Activated CD8-positive, alpha-beta T cell treated with anti-CD3 and anti-CD28 coated beads, Interleukin-2, amount 10 ng/mL, durations not matched to agents 7 days and 5 days (primary cell): ENCODE measurements around the gene FIG4. TPM values are rescaled to one million over a fixed set of nuclear protein-coding genes. Genes with fewer than 3 reads are reported as not detected.
"Not testable (repeated sequence)": the region's sequence is repeated elsewhere in the genome, so short reads cannot be mapped to it uniquely, and the experiment has no call there.

Experiments used
- ATAC-seq: fragments of 150-1000 bp; cut with Tn5 transposase; one replicate; pipeline ENCODE4 v1.10.0; 2021; ENCODE audit warnings: moderate library complexity
- CTCF ChIA-PET: fragments of 350-600 bp; sonication (Branson Sonifier 250); formaldehyde crosslinking; loops from one replicate; lab custom pipeline; 2021; ENCODE audit warnings: antibody characterized with exemption; lab: Charles Lee
- POLR2A ChIA-PET: fragments of 350-600 bp; sonication (Branson Sonifier 250); formaldehyde crosslinking; loops from one replicate; lab custom pipeline; 2021; ENCODE audit warnings: antibody characterized with exemption; lab: Charles Lee
- DNase-seq: peaks from one replicate; pipeline ENCODE4 v3.0.0-alpha.2; 2020
- H3K27ac Mint-ChIP-seq: one replicate; pipeline ENCODE4 v1.8.0; 2021; ENCODE audit warnings: mild to moderate bottlenecking, mixed read lengths
- H3K27me3 Mint-ChIP-seq: one replicate; pipeline ENCODE4 v1.8.0; 2021; ENCODE audit warnings: low read depth, mixed read lengths
- H3K36me3 Mint-ChIP-seq: one replicate; pipeline ENCODE4 v1.8.0; 2021; ENCODE audit warnings: low read depth, mixed read lengths
- H3K4me1 Mint-ChIP-seq: one replicate; pipeline ENCODE4 v1.8.0; 2021; ENCODE audit warnings: low read depth, mixed read lengths
- H3K4me3 Mint-ChIP-seq: one replicate; pipeline ENCODE4 v1.8.0; 2021; ENCODE audit warnings: mild to moderate bottlenecking, mixed read lengths
- H3K9me3 Mint-ChIP-seq: one replicate; pipeline ENCODE4 v1.8.0; 2022; ENCODE audit warnings: mixed read lengths; ENCODE audit not compliant: insufficient read depth
- total RNA-seq, 2 experiments: library from RNA; stranded (reverse); gene quantifications; one replicate each; pipeline ENCODE4 v1.2.3, GENCODE V29; 2021

The FIG4 gene
- total RNA-seq, 2 experiments from 2014 or later = 9.5 to 10.8 TPM

DNA sequence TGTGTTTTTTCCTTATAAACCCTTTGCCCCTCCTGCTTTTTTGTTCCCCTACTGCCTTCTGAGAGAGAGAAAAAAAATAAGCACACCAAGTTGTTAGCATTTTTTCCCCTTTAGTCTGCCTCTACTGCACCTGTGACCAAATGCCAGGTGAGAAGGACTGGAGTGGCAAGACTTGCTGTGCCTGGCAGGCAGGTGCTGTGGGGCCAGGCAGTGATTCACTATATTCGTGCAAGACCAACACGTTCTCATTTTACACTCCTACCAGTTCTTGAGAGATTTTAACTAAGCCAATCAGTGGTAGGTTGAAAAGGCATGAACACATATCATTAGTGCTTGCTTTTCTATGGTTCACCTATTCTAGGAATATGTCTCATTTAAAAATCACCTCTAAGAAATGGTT, 109.7 kb downstream of the FIG4 start:
- no peaks in the 10 kb centered on the region for H3K36me3 Mint-ChIP-seq

DNA sequence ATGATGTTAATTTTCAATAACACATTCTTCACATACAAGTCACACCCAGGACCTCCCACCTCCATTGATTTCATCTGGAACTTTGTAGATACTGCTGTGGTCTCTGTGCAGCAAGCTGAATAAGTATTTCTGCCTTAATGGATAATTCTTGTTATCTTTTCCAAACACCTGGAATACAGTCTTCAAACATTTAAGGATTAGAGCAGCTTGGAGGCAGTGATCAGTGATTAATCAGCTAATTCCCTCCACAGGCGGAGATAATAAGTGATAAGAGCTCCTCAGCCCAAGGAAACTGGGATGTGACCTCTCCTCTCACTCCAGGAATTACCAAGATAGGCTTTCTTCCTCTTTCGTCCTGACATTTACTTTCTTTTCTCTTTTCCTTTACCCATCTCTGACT, 110.7 kb downstream of the FIG4 start:
- no peak for DNase-seq
- no peak for ATAC-seq
- H3K9me3 Mint-ChIP-seq = no peaks in the 10 kb centered on the region
- POLR2A ChIA-PET = no interaction called here
- no peaks in the 10 kb centered on the region for H3K4me1 Mint-ChIP-seq
- no peaks in the 10 kb centered on the region for H3K27me3 Mint-ChIP-seq
- no peak overlapping the region for H3K27ac Mint-ChIP-seq
- CTCF ChIA-PET = no interaction called here
- no peaks in the 10 kb centered on the region for H3K36me3 Mint-ChIP-seq
- H3K4me3 Mint-ChIP-seq = no peak overlapping the region

More for the DNA sequence above, 109.7 kb downstream of the FIG4 start:
- no peaks in the 10 kb centered on the region for H3K9me3 Mint-ChIP-seq
- H3K27ac Mint-ChIP-seq = no peak overlapping the region
- no peak overlapping the region for H3K4me3 Mint-ChIP-seq
- POLR2A ChIA-PET = no interaction called here
- peaks cover 4% of the 10 kb centered on the region for H3K4me1 Mint-ChIP-seq
- CTCF ChIA-PET = no interaction called here
- H3K27me3 Mint-ChIP-seq = no peaks in the 10 kb centered on the region
- ATAC-seq (no peak), DNase-seq (no peak)

DNA sequence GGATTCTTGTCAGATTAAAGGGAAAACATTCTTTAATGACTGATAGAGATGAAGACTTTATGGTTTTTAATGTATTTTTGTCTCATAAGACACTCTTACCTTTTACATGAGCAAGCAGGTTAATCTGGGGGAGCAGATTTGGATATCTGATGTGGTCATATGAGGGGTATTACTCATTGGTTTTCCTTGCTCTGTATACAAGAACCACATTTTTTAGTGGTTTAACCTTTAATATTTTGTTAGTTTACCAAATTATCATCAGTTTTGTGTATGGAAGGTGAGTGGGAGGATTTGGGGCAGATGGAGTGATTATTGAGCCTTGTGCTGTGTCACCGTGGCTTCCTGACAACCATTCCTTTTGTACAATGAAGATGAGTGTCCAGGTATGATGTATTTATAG, 112.9 kb downstream of the FIG4 start:
- Mint-ChIP-seq H3K27me3 (no peaks in the 10 kb centered on the region), H3K4me1 (no peaks in the 10 kb centered on the region), H3K27ac (no peak overlapping the region), H3K9me3 (no peaks in the 10 kb centered on the region), H3K36me3 (peaks cover 2% of the 10 kb centered on the region), H3K4me3 (no peak overlapping the region)
- DNase-seq = no peak
- CTCF ChIA-PET = no interaction called here
- POLR2A ChIA-PET = no interaction called here
- ATAC-seq = no peak

DNA sequence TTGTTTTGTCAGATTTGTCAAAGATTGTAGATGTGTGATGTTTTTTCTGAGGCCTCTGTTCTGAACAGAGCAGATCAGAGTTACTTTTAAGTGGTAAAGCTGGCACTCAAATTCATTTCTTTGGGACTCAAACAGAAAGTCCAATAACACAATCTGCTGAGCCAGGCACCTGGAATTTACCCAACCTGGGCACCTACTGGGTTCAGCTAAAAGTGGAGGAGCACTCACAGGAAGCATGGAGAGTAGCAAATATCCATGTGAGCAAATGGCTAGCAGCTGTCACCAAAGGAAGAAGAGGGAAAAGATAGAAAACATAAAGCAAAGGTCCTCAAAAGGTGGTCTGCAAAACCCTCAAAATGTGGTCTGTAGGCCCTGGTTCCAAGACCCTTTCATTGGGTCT, 116.8 kb downstream of the FIG4 start:
- H3K27ac Mint-ChIP-seq = no peak overlapping the region

DNA sequence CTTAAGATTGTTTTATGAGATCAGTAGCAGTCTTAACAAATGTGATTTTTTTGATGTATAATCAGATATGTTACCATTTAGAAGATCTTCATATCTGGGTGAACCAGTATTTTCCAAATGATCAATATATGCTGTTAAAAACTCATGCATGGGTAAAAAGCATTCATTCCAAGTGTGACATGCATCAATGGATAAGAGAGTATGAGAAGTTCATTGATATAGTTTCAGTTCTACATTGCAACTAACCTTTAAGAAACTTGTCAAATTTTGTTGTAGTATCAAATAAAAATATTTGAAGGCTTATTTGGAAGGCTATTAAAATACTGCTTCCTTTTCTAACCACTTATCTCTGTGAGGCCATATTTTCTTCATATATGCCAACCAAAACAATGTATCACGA, 117.7 kb downstream of the FIG4 start:
- no peaks in the 10 kb centered on the region for H3K9me3 Mint-ChIP-seq
- ATAC-seq = no peak
- DNase-seq = no peak
- no peaks in the 10 kb centered on the region for H3K4me1 Mint-ChIP-seq
- H3K27me3 Mint-ChIP-seq = no peaks in the 10 kb centered on the region
- ChIA-PET POLR2A (interaction anchor here (0.7 kb wide), 1 partner anchor 9 kb away, joined by 3 read pairs; no protein-coding TSS in a partner anchor), CTCF (no interaction called here)
- H3K27ac Mint-ChIP-seq = no peak overlapping the region
- peaks cover 2% of the 10 kb centered on the region for H3K36me3 Mint-ChIP-seq
- no peak overlapping the region for H3K4me3 Mint-ChIP-seq

More for the DNA sequence above, 116.8 kb downstream of the FIG4 start:
- DNase-seq (no peak), ATAC-seq (no peak)
- ChIA-PET CTCF (interaction anchor here (1.0 kb wide), 1 partner anchor 21 kb away, joined by 3 read pairs; no protein-coding TSS in a partner anchor), POLR2A (interaction anchor here (0.7 kb wide), 1 partner anchor 1464 kb away, joined by 3 read pairs; no protein-coding TSS in a partner anchor)
- peaks cover 2% of the 10 kb centered on the region for H3K36me3 Mint-ChIP-seq
- no peaks in the 10 kb centered on the region for H3K4me1 Mint-ChIP-seq
- H3K4me3 Mint-ChIP-seq = no peak overlapping the region
- no peaks in the 10 kb centered on the region for H3K27me3 Mint-ChIP-seq
- H3K9me3 Mint-ChIP-seq = no peaks in the 10 kb centered on the region

DNA sequence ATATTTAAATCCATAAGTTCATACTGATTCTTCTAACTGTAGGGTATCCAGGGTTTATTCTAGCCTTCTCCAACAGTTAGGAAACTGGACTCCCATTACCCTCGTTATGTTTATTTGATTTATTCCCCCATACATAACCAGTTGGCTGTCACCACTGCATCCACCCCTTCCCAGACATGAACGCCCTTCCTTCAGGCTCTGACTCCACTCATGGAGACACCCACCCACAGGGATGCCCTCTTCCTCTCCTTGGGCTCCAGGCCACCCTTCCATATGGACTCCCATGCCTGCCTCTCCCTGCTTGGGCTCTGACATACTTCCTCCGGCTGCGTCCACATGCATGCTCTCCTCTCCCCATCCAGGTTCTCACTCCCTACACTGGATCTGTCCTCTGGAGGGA, 124.0 kb downstream of the FIG4 start:
- POLR2A ChIA-PET = no interaction called here
- H3K4me3 Mint-ChIP-seq = no peak overlapping the region
- CTCF ChIA-PET = no interaction called here
- DNase-seq = no peak
- ATAC-seq = no peak
- no peaks in the 10 kb centered on the region for H3K9me3 Mint-ChIP-seq
- no peaks in the 10 kb centered on the region for H3K36me3 Mint-ChIP-seq
- H3K27ac Mint-ChIP-seq = no peak overlapping the region
- no peaks in the 10 kb centered on the region for H3K4me1 Mint-ChIP-seq
- no peaks in the 10 kb centered on the region for H3K27me3 Mint-ChIP-seq

DNA sequence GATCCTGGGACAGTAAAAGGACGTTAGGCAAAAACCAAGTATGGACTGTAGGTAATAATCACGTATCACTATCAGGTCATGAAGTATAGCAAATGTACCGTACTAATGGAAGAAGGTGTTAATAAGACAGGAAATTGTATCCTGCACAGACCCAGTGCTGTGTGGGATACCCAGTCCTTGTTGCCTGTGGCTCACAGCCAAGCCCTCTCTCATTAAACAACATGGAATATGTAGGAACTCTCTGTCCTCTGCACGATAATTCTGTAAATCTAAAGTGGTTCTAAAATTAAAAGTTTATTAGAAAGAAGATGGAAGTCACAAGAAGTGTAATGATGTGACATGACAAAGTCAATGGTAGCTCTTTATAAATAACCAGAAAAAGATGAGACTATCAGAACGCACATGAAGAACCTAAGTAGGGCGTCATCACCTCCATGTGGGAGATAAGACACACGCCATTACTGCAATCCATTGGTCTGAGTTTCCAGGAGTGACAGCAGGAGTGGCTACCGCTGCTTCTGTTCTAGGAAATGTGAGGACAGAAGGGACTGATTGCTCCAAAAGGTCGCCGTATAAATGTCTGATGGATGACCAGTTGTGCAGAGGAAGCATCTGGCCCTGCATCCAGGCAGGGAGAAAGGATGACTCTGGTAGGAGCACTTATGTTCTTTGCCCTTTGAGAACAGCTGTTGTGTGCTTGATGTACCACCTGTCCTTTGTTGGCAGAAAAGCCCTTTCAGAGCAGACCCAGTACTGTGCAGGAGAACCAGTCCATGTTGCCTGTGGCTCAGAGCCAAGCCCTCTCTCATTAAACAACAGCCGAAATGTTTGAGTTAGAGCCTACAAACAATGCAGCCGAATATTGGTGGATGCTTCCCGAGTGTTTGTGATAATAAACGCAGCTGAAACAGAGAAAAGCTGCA, 125.6 kb downstream of the FIG4 start:
- no peak for DNase-seq
- Mint-ChIP-seq H3K9me3 (no peaks in the 10 kb centered on the region), H3K27ac (no peak overlapping the region), H3K4me1 (no peaks in the 10 kb centered on the region), H3K36me3 (no peaks in the 10 kb centered on the region), H3K4me3 (no peak overlapping the region), H3K27me3 (no peaks in the 10 kb centered on the region)
- POLR2A ChIA-PET = interaction anchor here (0.6 kb wide), 1 partner anchor 47 kb away, joined by 3 read pairs; no protein-coding TSS in a partner anchor
- ATAC-seq = no peak
- CTCF ChIA-PET = interaction anchor here (1.1 to 1.3 kb wide), 2 partner anchors 10 to 20 kb away, joined by 3 read pairs; no protein-coding TSS in a partner anchor

DNA sequence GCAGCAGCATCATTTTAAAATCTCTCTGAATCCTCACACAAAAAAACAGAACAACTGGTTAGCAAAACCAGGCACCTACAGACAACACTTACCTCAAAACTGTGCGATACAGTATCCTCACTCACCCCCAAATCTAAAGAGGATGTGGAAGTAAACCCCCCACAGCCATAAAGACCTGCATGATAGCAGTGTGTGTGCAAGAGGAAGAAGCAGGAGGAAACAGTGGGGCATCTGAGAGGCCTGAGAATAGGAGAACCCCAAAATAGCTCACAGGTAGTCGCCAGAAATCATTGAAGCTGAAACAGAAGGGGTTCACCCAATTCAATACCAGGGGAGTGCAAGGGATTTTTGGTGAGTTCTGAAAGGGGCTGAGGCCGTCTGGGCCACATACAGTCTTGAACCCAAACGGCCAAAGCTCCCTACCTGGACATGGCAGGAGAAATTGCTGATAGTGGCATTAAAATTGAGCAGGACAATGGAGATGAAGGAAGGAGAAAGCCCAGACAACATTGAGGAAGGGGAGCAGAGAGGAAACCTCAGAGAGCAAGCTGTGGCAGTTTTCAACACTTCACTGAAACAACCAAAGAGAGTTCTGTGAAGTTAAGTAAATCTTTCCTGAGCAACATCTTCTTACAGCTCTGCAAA, 129.7 kb downstream of the FIG4 start:
- ChIA-PET POLR2A (no interaction called here), CTCF (no interaction called here)
- Mint-ChIP-seq H3K27ac (no peak overlapping the region), H3K9me3 (no peaks in the 10 kb centered on the region), H3K4me3 (no peak overlapping the region), H3K27me3 (no peaks in the 10 kb centered on the region), H3K4me1 (no peaks in the 10 kb centered on the region), H3K36me3 (no peaks in the 10 kb centered on the region)
- no peak for ATAC-seq
- no peak for DNase-seq

DNA sequence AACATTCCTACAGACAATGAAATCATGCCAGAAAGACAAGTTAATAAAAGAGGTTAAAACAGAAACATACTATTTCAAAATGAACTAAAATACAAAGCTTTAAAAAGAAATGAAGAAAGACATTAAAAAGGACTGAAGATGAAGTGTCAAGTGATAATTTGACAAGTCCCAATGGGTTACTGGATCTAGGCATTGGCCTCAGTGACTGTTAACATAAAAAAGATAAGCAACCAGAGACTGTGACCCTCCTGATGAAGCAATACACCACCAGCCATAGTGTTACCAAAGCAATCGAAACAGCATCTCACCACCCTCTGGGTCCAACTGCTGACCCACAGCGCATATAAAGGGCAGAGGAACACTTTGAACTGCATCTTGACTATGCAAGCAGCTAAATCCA, 130.3 kb downstream of the FIG4 start:
- Mint-ChIP-seq H3K4me3 (no peak overlapping the region), H3K9me3 (no peaks in the 10 kb centered on the region), H3K27ac (no peak overlapping the region), H3K36me3 (no peaks in the 10 kb centered on the region), H3K27me3 (no peaks in the 10 kb centered on the region), H3K4me1 (no peaks in the 10 kb centered on the region)
- no peak for DNase-seq
- CTCF ChIA-PET = no interaction called here
- POLR2A ChIA-PET = no interaction called here
- ATAC-seq = no peak

DNA sequence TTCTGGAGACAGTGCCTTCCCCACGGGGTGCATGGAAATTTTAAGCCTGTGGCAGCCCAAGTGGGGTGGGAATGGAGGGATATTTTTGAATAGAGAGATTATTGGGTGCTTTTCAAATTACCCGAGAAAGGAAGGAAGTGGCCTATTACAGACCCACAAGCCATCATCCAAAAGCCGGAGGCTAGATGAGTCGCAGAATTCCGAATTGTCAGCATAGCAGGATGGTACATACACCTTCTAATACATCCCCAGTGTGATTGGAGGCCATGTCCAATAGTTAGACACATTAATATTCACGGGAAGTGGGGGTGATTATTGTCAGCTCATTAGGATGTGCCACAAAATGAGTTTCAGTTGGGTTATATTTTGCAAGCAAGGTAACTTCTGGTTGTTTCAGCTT, 133.0 kb downstream of the FIG4 start:
- Mint-ChIP-seq H3K4me1 (no peaks in the 10 kb centered on the region), H3K9me3 (no peaks in the 10 kb centered on the region), H3K36me3 (no peaks in the 10 kb centered on the region), H3K27me3 (no peaks in the 10 kb centered on the region), H3K4me3 (no peak overlapping the region), H3K27ac (no peak overlapping the region)
- CTCF ChIA-PET = interaction anchor here (1.1 kb wide), 1 partner anchor 216 kb away, joined by 5 read pairs; no protein-coding TSS in a partner anchor
- no peak for DNase-seq
- no peak for ATAC-seq
- POLR2A ChIA-PET = no interaction called here

DNA sequence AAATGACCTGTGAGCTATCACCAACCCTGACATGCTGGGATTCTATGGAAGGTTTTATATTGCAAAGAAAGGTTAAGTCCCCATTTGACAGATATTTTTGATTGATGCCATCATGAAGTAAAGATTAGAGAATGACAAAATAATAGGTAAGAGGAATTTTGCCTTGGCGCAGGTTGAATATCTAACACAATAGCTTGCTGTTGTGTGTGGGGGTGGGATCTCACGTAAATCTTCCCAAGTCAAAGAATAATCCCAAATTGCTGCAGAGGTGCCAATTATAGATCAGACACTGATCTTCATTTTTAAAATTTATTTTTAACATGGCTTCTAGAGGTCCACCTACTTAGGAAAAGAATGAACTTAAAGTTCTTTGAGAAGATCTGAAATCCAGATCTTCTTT, 135.5 kb downstream of the FIG4 start:
- DNase-seq = no peak
- H3K9me3 Mint-ChIP-seq = peaks cover 7% of the 10 kb centered on the region
- no peaks in the 10 kb centered on the region for H3K27me3 Mint-ChIP-seq
- ATAC-seq = no peak
- no peak overlapping the region for H3K27ac Mint-ChIP-seq
- peaks cover 5% of the 10 kb centered on the region for H3K36me3 Mint-ChIP-seq
- ChIA-PET CTCF (interaction anchor here (1.1 kb wide), 1 partner anchor 9 kb away, joined by 3 read pairs; no protein-coding TSS in a partner anchor), POLR2A (no interaction called here)
- H3K4me3 Mint-ChIP-seq = no peak overlapping the region
- H3K4me1 Mint-ChIP-seq = no peaks in the 10 kb centered on the region

DNA sequence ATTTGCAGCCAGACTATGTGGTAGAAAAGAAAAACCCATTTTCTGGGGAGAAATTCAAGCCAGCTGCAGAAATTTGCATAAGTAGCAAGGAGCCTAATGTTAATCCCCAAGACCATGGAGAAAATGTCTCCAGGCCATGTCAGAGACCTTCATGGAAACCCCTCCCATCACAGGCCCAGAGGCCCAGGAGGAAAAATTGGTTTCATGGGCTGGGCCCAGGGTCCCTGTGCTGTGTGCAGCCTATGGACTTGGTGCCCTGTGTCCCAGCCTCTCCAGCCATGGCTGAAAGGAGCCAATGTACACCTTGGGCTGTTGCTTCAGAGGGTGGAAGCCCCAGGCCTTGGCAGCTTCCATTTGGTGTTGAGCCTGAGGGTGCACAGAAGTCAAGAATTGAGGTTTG, 140.3 kb downstream of the FIG4 start:
- DNase-seq, POLR2A ChIA-PET, H3K27ac Mint-ChIP-seq, H3K4me1 Mint-ChIP-seq, ATAC-seq, H3K36me3 Mint-ChIP-seq, H3K27me3 Mint-ChIP-seq, H3K9me3 Mint-ChIP-seq, H3K4me3 Mint-ChIP-seq, CTCF ChIA-PET: not testable (repeated sequence)
